Endothelial cell of umbilical vein (primary cell): ENCODE measurements around the gene KCNAB2. TPM values are rescaled to one million over a fixed set of nuclear protein-coding genes. Genes with fewer than 3 reads are reported as not detected.

ENCODE experiments used
- BruUV-seq: library from RNA; stranded (reverse); fragments of 400-500 nt; replicated peaks from 2 replicates; lab custom pipeline; 2021; lab: Mats Ljungman, UMichigan
- CTCF ChIA-PET: fragments of 300-600, 350-600 bp; sonication (Branson Sonifier 250); formaldehyde crosslinking; loops from one replicate; lab custom pipeline; 2021; ENCODE audit warnings: antibody characterized with exemption, inconsistent platforms; lab: Charles Lee
- POLR2A ChIA-PET: fragments of 300-600, 350-600 bp; sonication (Branson Sonifier 250); formaldehyde crosslinking; loops from one replicate; lab custom pipeline; 2021; ENCODE audit warnings: antibody characterized with exemption, inconsistent platforms; lab: Charles Lee
- DNase-seq: peaks from one replicate; pipeline ENCODE4 v3.0.0-alpha.2; 2011; ENCODE audit warnings: low read depth, low spot score
- FAIRE-seq: peaks from 2 replicates; lab custom pipeline; 2011; peaks lifted over from hg19 to GRCh38; lab: Jason Lieb, UNC
- H2AFZ ChIP-seq: 2 replicates; pipeline ENCODE4 v1.6.0; 2012; ENCODE audit warnings: low read depth, low read length, control low read depth, inconsistent platforms
- H3K27ac ChIP-seq: 2 replicates; pipeline ENCODE4 v1.5.1; 2011; ENCODE audit warnings: low read depth, mild to moderate bottlenecking, control low read depth, low read length, moderate library complexity; ENCODE audit not compliant: insufficient read depth
- H3K27me3 ChIP-seq, 2 experiments: 2 replicates each; pipeline versions ENCODE4 v1.6.0 to v1.6.1; 2011; ENCODE audit warnings: low read length in 2 of 2, mixed read lengths in 1 of 2; ENCODE audit not compliant: control insufficient read depth in 2 of 2, insufficient read depth in 2 of 2
- H3K36me3 ChIP-seq, 2 experiments: 2 replicates in 1 of 2; 3 replicates in 1 of 2; pipeline ENCODE4 v1.5.1; 2011; ENCODE audit warnings: low read length in 2 of 2, mild to moderate bottlenecking in 1 of 2, moderate library complexity in 1 of 2; ENCODE audit not compliant: control insufficient read depth in 2 of 2, insufficient read depth in 2 of 2; ENCODE audit errors: extremely low read depth in 1 of 2
- H3K4me1 ChIP-seq: 3 replicates; pipeline ENCODE4 v1.5.1; 2011; ENCODE audit warnings: mild to moderate bottlenecking, low read length; ENCODE audit not compliant: control insufficient read depth, insufficient read depth; ENCODE audit errors: extremely low read depth
- H3K4me2 ChIP-seq: 2 replicates; pipeline ENCODE4 v1.6.1; 2011; ENCODE audit warnings: low read length, control low read depth, mixed read lengths; ENCODE audit not compliant: insufficient read depth
- H3K4me3 ChIP-seq, 3 experiments: fragments of 200-600 bp in 1 of 3; sonication (generic), shearing (Covaris generic) in 1 of 3; replicated peaks in 1 of 3; 2 replicates each; pipeline ENCODE4 v1.5.1; 2011 to 2016; ENCODE audit warnings: control low read depth in 3 of 3, low read length in 3 of 3, mild to moderate bottlenecking in 2 of 3, inconsistent platforms in 1 of 3, low read depth in 1 of 3, moderate library complexity in 1 of 3; ENCODE audit not compliant: insufficient read depth in 1 of 3
- H3K79me2 ChIP-seq: 2 replicates; pipeline ENCODE4 v1.6.0; 2012; ENCODE audit warnings: low read length, inconsistent platforms; ENCODE audit not compliant: control insufficient read depth, insufficient read depth
- H3K9ac ChIP-seq: replicated peaks from 2 replicates; pipeline ENCODE3; 2011; ENCODE audit warnings: low read length, control low read depth; ENCODE audit not compliant: insufficient read depth; ENCODE audit errors: extremely low read depth
- H3K9me1 ChIP-seq: replicated peaks from 3 replicates; pipeline ENCODE4 v1.6.0; 2011; ENCODE audit warnings: mild to moderate bottlenecking, low read length; ENCODE audit not compliant: control insufficient read depth, insufficient read depth; ENCODE audit errors: extremely low read depth
- H3K9me3 ChIP-seq: replicated peaks from 2 replicates; pipeline ENCODE4 v1.5.1; 2012; ENCODE audit warnings: low read length, inconsistent platforms; ENCODE audit not compliant: control insufficient read depth, insufficient read depth
- H4K20me1 ChIP-seq: replicated peaks from 2 replicates; pipeline ENCODE3; 2011; ENCODE audit warnings: mild to moderate bottlenecking, low read length; ENCODE audit not compliant: control insufficient read depth, insufficient read depth; ENCODE audit errors: extremely low read depth
- EZH2 ChIP-seq: IDR thresholded peaks from 2 replicates; pipeline ENCODE4 v1.6.1; 2012; ENCODE audit warnings: borderline replicate concordance, low read depth, mild to moderate bottlenecking, moderate library complexity, low read length, inconsistent platforms; ENCODE audit not compliant: severe bottlenecking
- FOS ChIP-seq: IDR thresholded peaks from 2 replicates; pipeline ENCODE4 v1.6.1; 2011; ENCODE audit warnings: mild to moderate bottlenecking, low read length, moderate library complexity, borderline replicate concordance; ENCODE audit not compliant: insufficient read depth
- GATA2 ChIP-seq: IDR thresholded peaks from 2 replicates; pipeline ENCODE4 v1.7.0; 2011; ENCODE audit warnings: low read depth, mild to moderate bottlenecking, moderate library complexity, mixed read lengths, low read length; ENCODE audit not compliant: insufficient read length, insufficient read depth
- JUN ChIP-seq: IDR thresholded peaks from 2 replicates; pipeline ENCODE4 v1.6.1; 2011; ENCODE audit warnings: borderline replicate concordance, low read depth; ENCODE audit not compliant: insufficient read length, insufficient read depth
- MYC ChIP-seq: IDR thresholded peaks from one replicate; pipeline ENCODE4 v1.6.1; 2011; ENCODE audit warnings: mild to moderate bottlenecking, low read depth, low read length
- POLR2A ChIP-seq: IDR thresholded peaks from 2 replicates; pipeline ENCODE4 v1.6.1; 2012; ENCODE audit warnings: low read depth, mild to moderate bottlenecking, control low read depth, low read length
- POLR2AphosphoS5 ChIP-seq: IDR thresholded peaks from 2 replicates; pipeline ENCODE4 v1.6.1; 2012; ENCODE audit warnings: low read depth, mild to moderate bottlenecking, control low read depth, low read length, moderate library complexity; ENCODE audit not compliant: insufficient read depth
- dilution Hi-C: fragments of 300-500 bp; cut with MboI; formaldehyde crosslinking; loops from one replicate; pipeline ENCODE4 v1.15.0; 2019; ENCODE audit warnings: low sequenced_read_pairs; ENCODE audit not compliant: extremely low pct_ligation_motif_present
- intact Hi-C: fragments of 100-400 bp; cut with micrococcal nuclease; formaldehyde crosslinking; loops from one replicate; pipeline ENCODE4 v1.10.0; 2022
- polyA plus RNA-seq, 4 experiments: library from polyadenylated mRNA; depleted of rRNA in 3 of 4; stranded (reverse) in 3 of 4; unstranded in 1 of 4; fragments of >200 nt; gene quantifications; 2 replicates each; pipeline versions ENCODE4 v1.2.1 to v1.2.3, GENCODE V29; 2011 to 2012; ENCODE audit warnings: missing spikeins in 1 of 4
- total RNA-seq: library from RNA; stranded (reverse); gene quantifications from 2 replicates; pipeline ENCODE4 v1.2.3, GENCODE V29; 2021
- TF ChIP-seq, protein P1 (sequence below): IDR thresholded peaks from 2 replicates; pipeline ENCODE4 v1.6.1; 2011; ENCODE audit not compliant: insufficient read depth, insufficient read length
- TF ChIP-seq, protein P2 (sequence below), 2 donors: IDR thresholded peaks; 1 replicate in 1 of 2; 2 replicates in 1 of 2; pipeline ENCODE4 v1.5.1; 2011; ENCODE audit warnings: low read length in 2 of 2, mild to moderate bottlenecking in 2 of 2, moderate library complexity in 2 of 2, control low read depth in 1 of 2, inconsistent platforms in 1 of 2, low read depth in 1 of 2; ENCODE audit not compliant: insufficient read depth in 1 of 2; ENCODE audit errors: extremely low read depth in 1 of 2

KCNAB2 gene
- total and polyA plus RNA-seq, 2 donors (not counting 3 experiments of a cell fraction or from before 2014, with no cell fraction given) = 2.4 to 3.8 TPM

DNA sequence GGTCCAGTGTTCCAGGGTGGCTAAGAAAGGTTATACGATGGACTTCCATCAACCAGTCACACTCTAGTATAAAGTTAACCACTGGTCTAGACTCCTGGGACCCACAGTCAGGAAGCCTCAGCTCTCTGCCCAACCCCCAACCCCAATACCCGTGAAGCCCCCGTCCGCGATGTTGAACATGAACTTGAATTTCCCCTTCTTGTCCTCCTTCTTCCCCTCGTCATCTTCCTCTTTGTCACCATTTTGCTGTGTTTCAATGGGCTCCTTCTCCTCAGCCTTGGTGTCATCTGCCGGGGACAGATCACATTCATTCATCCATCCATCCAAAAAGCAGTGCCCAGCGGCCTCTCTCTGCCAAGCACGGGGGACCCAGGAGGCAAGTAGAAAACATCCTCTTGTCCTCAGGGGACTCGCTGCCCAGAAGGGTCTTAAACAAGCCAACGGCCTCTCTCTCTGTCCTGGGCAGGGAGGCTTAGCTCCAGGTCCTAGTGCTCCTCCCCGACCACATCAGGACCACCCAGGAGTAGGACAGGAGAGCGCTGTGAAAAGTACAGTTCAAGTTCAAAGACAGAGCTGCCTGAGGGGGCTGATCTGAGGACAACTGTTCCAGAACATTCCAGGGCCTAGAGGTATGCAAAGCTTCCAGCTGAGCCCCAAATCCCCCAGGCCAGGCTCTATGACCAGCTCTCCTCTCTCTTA, 66.5 kb downstream of the KCNAB2 start:
- H3K27me3 ChIP-seq = no peaks in the 10 kb centered on the region
- DNase-seq (no peak), FAIRE-seq (no peak)
- H3K36me3 ChIP-seq = no peaks in the 10 kb centered on the region
- H3K4me2 ChIP-seq = no peak overlapping the region
- BruUV-seq = no TSS peak
- no peak overlapping the region for H3K4me3 ChIP-seq
- no peaks in the 10 kb centered on the region for H4K20me1 ChIP-seq
- H3K9me1 ChIP-seq = no peaks in the 10 kb centered on the region
- dilution Hi-C loops = no loop called here
- no peak overlapping the region for H3K27ac ChIP-seq
- H2AFZ ChIP-seq = no peak overlapping the region
- no peaks in the 10 kb centered on the region for H3K9me3 ChIP-seq
- no peaks in the 10 kb centered on the region for H3K79me2 ChIP-seq
- ChIA-PET POLR2A (no interaction called here), CTCF (interaction anchor here (1.2 to 1.5 kb wide), 3 partner anchors 93 to 134 kb away, joined by 3 to 5 read pairs (median 3); no protein-coding TSS in a partner anchor)
- intact Hi-C loops = loop anchor here (10.0 kb wide), 1 partner anchor 233 kb away; no protein-coding TSS in a partner anchor
- H3K4me1 ChIP-seq = peaks cover 3% of the 10 kb centered on the region
- TF ChIP-seq GATA2 (no peak), MYC (no peak), JUN (no peak), EZH2 (no peak), POLR2AphosphoS5 (no peak), FOS (no peak), POLR2A (no peak)
- TF ChIP-seq, protein P1, sequence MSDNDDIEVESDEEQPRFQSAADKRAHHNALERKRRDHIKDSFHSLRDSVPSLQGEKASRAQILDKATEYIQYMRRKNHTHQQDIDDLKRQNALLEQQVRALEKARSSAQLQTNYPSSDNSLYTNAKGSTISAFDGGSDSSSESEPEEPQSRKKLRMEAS = no peak
- TF ChIP-seq, protein P2, sequence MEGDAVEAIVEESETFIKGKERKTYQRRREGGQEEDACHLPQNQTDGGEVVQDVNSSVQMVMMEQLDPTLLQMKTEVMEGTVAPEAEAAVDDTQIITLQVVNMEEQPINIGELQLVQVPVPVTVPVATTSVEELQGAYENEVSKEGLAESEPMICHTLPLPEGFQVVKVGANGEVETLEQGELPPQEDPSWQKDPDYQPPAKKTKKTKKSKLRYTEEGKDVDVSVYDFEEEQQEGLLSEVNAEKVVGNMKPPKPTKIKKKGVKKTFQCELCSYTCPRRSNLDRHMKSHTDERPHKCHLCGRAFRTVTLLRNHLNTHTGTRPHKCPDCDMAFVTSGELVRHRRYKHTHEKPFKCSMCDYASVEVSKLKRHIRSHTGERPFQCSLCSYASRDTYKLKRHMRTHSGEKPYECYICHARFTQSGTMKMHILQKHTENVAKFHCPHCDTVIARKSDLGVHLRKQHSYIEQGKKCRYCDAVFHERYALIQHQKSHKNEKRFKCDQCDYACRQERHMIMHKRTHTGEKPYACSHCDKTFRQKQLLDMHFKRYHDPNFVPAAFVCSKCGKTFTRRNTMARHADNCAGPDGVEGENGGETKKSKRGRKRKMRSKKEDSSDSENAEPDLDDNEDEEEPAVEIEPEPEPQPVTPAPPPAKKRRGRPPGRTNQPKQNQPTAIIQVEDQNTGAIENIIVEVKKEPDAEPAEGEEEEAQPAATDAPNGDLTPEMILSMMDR (IDR thresholded peaks at IDR 0.05; ENCODE audit: extremely low read depth in 1 of 2, insufficient read depth in 1 of 2, low read depth in 1 of 2, low read length in 2 of 2) = no peak
- no peak overlapping the region for H3K9ac ChIP-seq
